Ascending aorta (tissue), 2 donors: ENCODE data around the gene ITSN1. TPM values are rescaled to one million over a fixed set of nuclear protein-coding genes. Genes with fewer than 3 reads are reported as not detected.

Experiments
- DNase-seq, 2 donors: peaks; one replicate each; pipeline ENCODE4 v3.0.0-alpha.2; 2019; ENCODE audit warnings: low spot score in 2 of 2
- H3K27ac ChIP-seq, 2 donors: fragments of 200-600 bp; sonication (generic); one replicate each; pipeline ENCODE4 v1.5.1; 2016 to 2017; ENCODE audit warnings: mild to moderate bottlenecking in 1 of 2
- H3K27me3 ChIP-seq: fragments of 200-600 bp; sonication (generic); one replicate; pipeline ENCODE4 v1.5.1; 2017
- H3K36me3 ChIP-seq, 2 donors: fragments of 200-600 bp; sonication (generic); one replicate each; pipeline ENCODE4 v1.5.1; 2016
- H3K4me1 ChIP-seq, 2 donors: fragments of 200-600 bp; sonication (generic); one replicate each; pipeline ENCODE4 v1.5.1; 2016 to 2017; ENCODE audit warnings: mild to moderate bottlenecking in 1 of 2
- H3K4me3 ChIP-seq, 2 donors: fragments of 200-600 bp; sonication (generic); one replicate each; pipeline ENCODE4 v1.5.1; 2016 to 2017; ENCODE audit warnings: mild to moderate bottlenecking in 1 of 2
- H3K9me3 ChIP-seq, 2 donors: fragments of 200-600 bp; sonication (generic); one replicate each; pipeline ENCODE4 v1.5.1; 2016
- intact Hi-C: fragments of 100-400 bp; cut with DNase I; formaldehyde crosslinking; loops from one replicate; pipeline ENCODE4 v1.15.1; 2023
- total RNA-seq: library from RNA; depleted of rRNA; stranded (reverse); fragments of >200 nt; gene quantifications from one replicate; pipeline ENCODE4 v1.1.0, GENCODE V29; 2016
- TF ChIP-seq, protein P1 (sequence below), 3 experiments: fragments of 200-600 bp in 2 of 3; fragments of 450-650 bp in 1 of 3; sonication (generic) in 2 of 3; IDR thresholded peaks; one replicate each; pipeline ENCODE4 v1.5.1; 2016 to 2019; ENCODE audit warnings: antibody characterized with exemption in 3 of 3, mild to moderate bottlenecking in 1 of 3, moderate library complexity in 1 of 3

The ITSN1 gene
- total RNA-seq, 1 donor from 2014 or later: 95.0 TPM

- intact Hi-C loops: no loop called here
- H3K36me3 ChIP-seq: no peaks in the 10 kb centered on the region
- no peaks in the 10 kb centered on the region for H3K27me3 ChIP-seq
- no peak for DNase-seq
- H3K4me3 ChIP-seq: no peak overlapping the region
- TF ChIP-seq, protein P1, sequence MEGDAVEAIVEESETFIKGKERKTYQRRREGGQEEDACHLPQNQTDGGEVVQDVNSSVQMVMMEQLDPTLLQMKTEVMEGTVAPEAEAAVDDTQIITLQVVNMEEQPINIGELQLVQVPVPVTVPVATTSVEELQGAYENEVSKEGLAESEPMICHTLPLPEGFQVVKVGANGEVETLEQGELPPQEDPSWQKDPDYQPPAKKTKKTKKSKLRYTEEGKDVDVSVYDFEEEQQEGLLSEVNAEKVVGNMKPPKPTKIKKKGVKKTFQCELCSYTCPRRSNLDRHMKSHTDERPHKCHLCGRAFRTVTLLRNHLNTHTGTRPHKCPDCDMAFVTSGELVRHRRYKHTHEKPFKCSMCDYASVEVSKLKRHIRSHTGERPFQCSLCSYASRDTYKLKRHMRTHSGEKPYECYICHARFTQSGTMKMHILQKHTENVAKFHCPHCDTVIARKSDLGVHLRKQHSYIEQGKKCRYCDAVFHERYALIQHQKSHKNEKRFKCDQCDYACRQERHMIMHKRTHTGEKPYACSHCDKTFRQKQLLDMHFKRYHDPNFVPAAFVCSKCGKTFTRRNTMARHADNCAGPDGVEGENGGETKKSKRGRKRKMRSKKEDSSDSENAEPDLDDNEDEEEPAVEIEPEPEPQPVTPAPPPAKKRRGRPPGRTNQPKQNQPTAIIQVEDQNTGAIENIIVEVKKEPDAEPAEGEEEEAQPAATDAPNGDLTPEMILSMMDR (IDR thresholded peaks at IDR 0.05): no peak
- no peaks in the 10 kb centered on the region for H3K9me3 ChIP-seq
- H3K27ac ChIP-seq: no peak overlapping the region
- peaks cover 0 to 3% of the 10 kb centered on the region in 2 donors for H3K4me1 ChIP-seq
Measured at GRCh38 chr21:33848249-33848953, 206.1 kb downstream of the ITSN1 start.

- H3K27me3 ChIP-seq: no peaks in the 10 kb centered on the region
- H3K9me3 ChIP-seq: no peaks in the 10 kb centered on the region
- intact Hi-C loops: no loop called here
- no peaks in the 10 kb centered on the region for H3K4me1 ChIP-seq
- H3K4me3 ChIP-seq: no peak overlapping the region
- no peaks in the 10 kb centered on the region for H3K36me3 ChIP-seq
- TF ChIP-seq, protein P1 (IDR thresholded peaks at IDR 0.05): no peak
- H3K27ac ChIP-seq: no peak overlapping the region
- DNase-seq: no peak
Measured at GRCh38 chr21:33849834-33850233, 207.5 kb downstream of the ITSN1 start.

- intact Hi-C loops: no loop called here
- no peak for DNase-seq
- Histone ChIP-seq H3K4me1 (no peaks in the 10 kb centered on the region), H3K4me3 (no peak overlapping the region), H3K27ac (no peak overlapping the region), H3K27me3 (no peaks in the 10 kb centered on the region), H3K9me3 (no peaks in the 10 kb centered on the region), H3K36me3 (no peaks in the 10 kb centered on the region)
- TF ChIP-seq, protein P1 (IDR thresholded peaks at IDR 0.05): no peak
Measured at GRCh38 chr21:33850401-33850800, 208.1 kb downstream of the ITSN1 start.

GRCh38 chr21:33850985-33851384, 208.7 kb downstream of the ITSN1 start:
- Histone ChIP-seq H3K27me3 (no peaks in the 10 kb centered on the region), H3K36me3 (no peaks in the 10 kb centered on the region), H3K4me1 (no peaks in the 10 kb centered on the region), H3K9me3 (no peaks in the 10 kb centered on the region), H3K27ac (no peak overlapping the region), H3K4me3 (no peak overlapping the region)
- intact Hi-C loops: no loop called here
- no peak for DNase-seq
- TF ChIP-seq, protein P1 (IDR thresholded peaks at IDR 0.05): no peak

- no peak overlapping the region for H3K27ac ChIP-seq
- no peak overlapping the region for H3K4me3 ChIP-seq
- no peaks in the 10 kb centered on the region for H3K36me3 ChIP-seq
- H3K9me3 ChIP-seq: no peaks in the 10 kb centered on the region
- no peaks in the 10 kb centered on the region for H3K27me3 ChIP-seq
- intact Hi-C loops: no loop called here
- TF ChIP-seq, protein P1 (IDR thresholded peaks at IDR 0.05): no peak
- H3K4me1 ChIP-seq: no peaks in the 10 kb centered on the region
- DNase-seq: no peak
Measured at GRCh38 chr21:33852485-33852884, 210.2 kb downstream of the ITSN1 start.
